GM21528 (cell line): ENCODE results near the gene STIM2.
"Not testable (repeated sequence)": the region's sequence is repeated elsewhere in the genome, so short reads cannot be mapped to it uniquely, and the experiment has no call there.

Source experiments
- ATAC-seq: cut with Tn5 transposase; IDR thresholded peaks from one replicate; pipeline ENCODE4 v1.9.1; 2021; ENCODE audit warnings: mild to moderate bottlenecking, moderate library complexity; ENCODE audit not compliant: unreplicated experiment, low FRiP score

Gene STIM2

DNA sequence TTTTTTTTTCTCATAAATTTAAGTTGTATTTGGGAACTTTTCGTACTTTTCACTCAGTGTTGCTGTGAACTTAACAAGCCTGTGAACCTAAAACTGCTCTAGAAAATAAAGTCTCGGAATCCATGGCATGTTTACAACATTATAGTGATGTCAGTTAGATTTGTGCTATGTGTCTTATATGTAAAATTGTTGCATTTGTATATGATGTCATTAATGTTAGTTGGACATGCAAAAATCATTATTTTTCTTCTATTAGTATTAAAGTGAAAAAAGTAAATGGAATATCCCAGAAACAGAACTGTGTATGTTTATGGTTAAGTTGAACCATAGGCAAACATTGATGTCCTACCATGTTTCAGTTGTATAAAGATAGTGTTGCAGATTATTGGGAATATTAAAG lies 85.2 kb downstream of the STIM2 start:
- ATAC-seq: no peak

DNA sequence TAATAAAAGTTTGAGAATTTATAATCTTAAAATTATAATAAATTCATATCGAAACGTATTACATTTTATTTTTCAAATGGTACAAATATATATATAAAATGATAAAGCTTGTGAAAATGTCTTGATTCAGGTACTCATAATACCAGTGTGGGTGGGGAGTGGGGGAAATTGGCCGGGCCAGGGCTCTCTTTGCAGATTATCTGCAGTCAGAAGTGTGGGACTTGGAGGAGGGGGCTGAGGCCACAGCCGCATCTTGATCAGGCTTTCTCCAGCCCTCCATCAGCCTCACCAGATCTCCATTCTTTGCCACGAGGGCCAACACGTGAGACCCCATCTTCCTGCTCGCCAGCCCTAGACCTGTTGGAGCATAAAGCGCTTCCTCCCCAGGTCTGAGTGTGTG lies 86.7 kb downstream of the STIM2 start:
- ATAC-seq: no peak

DNA sequence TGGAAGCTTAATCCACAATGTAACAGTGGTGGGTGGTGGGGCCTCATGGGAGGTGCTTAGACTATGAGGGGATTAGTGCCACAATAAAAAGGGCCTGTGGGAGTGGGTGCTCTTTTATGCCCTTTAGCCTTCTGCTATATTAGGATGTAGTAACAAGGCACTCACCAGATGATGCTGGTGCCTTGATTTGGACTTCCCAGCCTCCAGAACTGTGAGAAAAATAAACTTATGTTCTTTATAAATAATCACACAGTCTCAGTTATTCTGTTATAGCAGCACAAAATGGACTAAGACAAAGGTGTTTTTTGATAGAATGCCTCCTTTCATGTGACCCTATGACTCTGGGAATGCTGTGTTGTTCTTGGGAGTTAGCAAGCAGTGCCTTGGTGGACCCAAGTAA lies 89.8 kb downstream of the STIM2 start:
- no peak for ATAC-seq

DNA sequence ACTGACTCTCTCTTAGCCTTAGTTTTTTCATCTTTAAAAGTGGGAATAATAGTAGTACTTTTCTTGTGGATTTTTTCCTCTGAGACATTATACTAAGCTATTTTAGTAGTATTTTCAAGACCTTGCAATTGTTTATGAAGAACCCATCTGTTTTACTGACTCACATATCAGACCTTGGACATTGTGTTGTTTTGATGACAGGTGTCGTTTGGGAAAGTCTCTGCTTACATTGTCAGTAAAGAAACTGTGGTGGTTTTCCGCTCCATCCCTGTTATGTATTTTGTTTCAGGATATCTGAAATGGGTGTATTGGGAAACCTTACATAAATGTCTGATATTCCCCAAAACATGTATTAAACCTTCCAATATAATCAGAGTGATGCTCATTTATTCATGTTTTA lies 92.2 kb downstream of the STIM2 start:
- no peak for ATAC-seq

DNA sequence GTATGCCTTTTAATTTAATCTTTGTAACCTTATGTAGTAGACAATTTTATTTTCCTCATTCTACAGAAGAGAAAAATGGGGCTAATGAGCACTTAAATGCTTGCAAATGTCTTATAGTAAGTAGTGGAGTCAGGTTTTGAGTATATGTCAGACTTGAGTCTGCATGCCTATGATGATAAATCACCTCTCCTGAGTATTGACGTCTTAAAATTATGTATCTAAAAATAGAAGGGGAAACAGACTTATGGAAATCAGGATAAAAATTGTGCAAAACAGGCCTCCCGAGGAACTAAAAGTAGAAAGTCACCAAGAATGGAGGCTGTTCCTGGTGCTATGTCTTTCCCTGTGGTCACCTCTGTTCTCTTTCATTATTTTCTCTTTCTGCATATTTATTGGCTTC lies 92.7 kb downstream of the STIM2 start:
- no peak for ATAC-seq

DNA sequence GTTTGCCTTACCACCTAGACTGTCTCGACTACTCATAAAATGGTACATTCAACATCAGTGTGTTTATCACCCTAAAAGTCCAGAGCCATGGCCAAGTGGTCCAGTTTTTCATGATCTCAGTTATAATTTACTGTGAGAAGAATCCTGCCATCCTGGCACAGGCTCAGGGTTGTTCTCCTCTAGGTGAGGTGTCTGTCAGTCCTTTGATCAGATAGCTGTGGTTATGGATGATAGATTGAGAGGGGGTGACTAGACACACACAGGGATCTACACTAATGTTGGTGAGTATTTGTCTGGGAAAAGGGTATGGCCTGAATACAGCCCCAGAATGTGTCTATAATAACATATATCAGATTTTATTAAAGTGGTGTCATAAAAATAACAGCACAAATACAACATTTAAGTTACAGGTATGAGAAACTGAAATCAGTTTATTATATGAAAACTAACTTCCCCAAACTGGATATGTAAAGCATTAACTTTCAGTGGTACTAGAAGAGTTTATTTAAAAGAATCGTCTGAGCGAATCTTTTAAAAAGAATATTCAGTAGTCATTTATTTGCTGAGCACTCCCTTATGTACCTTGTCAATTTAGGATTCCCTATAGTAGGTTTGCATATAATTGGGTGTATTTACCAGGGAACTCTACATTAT lies 93.3 kb downstream of the STIM2 start:
- ATAC-seq: no peak

DNA sequence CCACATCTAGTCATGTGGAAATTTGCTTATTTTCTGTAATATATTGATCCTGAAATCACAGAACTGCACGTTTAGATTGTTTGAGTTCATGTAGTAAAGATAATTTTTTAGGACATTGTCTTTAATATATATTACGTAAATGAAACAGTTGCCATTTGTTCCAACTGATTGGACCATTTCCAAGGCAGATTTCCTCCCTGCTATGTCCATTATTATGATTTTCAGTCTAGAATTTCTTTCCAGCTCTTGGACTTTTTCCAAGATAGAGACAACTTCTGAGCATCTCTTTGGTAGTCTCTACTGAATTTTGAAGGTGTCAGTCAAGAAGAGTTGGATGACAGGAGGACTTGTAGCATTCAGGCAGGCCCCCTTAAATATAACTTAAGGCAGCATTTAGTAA lies 94.6 kb downstream of the STIM2 start:
- no peak for ATAC-seq

DNA sequence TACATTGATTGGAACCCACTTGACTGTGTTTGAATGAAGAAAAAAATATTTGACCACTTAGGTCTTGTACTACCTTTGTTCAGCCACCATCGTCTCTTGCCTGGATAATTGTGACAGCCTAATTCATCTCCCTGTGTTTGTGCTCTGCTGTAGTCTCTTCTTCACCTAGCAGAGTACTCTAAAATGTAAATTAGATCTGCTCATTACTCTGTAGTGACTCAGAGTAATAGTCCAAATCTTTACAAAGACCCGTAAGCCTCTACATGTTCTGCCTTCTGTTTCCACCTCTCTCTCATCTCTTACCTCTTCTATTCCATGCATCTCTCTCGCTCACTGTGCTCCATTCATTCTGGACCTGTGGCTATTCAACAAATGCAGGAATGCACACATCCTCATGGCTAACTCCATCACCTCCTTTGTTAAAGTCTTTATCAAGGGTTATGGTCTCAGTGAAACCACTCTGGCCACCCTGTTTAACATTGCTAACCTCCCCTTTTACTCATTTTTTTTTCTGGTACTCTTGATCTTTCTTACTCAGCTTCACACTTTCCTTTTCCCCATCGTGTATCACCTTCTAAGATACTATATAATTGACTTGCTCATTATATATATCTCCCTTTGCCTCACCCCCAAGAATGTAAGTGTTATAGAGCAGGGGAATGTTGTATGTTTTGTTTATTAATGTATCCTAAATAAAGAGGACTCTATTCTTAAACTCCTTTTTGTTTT lies 98.4 kb downstream of the STIM2 start:
- no peak for ATAC-seq

DNA sequence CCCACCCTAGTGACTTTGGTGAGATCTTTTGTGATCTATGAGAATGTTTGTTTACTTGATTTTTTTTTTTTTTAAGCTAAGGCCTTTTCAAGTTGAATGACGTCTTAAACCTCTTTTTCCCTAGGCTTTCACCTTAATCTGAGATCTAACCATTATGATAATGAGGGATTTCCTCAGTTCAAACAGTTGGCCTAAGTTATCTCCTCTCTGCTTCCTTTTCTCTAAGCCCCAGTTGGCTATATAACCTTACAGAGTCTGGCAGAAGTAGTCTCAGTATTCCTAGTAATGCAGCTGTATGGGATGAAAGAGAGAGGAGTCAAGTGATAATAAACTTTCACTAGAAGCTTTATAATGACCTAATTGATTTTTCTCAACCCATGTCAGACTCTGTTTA lies 99.0 kb downstream of the STIM2 start:
- ATAC-seq: no peak

DNA sequence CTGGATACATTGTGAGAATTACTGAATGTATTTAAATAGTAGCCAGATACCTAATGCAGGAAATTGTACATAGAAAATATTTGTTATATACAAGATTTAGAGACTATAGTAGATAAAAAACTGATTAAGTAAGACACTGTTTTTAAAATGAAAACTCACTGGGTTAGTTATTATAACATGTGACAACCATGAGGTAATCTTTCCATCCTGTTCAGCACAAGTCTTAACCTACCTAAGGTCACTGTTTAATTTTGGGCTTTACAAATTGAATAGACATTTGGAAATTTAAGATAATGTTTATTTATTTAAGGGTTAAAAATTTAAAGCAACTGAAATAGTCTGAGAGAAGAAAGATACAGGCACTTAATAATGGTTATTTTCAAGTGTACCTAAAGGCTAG lies 102.1 kb downstream of the STIM2 start:
- ATAC-seq: no peak

DNA sequence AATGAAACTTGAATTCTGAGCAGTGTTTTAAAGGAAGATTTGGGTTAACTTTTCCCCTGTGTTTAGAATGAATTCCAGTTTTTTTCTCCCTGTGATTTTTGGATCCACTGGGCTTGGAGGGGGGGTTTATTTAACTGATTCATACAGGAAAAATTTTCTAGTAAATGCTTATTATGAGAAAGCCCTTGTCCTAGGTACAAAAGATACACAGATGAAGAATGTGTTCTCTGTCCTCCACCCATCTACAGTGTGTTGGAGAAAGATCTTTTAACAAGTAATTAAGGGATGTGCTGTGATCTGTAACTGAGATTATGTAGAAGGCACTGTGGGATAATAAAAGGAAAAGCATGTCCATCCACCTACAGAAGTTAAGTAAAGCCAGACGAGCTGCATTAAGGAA lies 103.9 kb downstream of the STIM2 start:
- no peak for ATAC-seq

DNA sequence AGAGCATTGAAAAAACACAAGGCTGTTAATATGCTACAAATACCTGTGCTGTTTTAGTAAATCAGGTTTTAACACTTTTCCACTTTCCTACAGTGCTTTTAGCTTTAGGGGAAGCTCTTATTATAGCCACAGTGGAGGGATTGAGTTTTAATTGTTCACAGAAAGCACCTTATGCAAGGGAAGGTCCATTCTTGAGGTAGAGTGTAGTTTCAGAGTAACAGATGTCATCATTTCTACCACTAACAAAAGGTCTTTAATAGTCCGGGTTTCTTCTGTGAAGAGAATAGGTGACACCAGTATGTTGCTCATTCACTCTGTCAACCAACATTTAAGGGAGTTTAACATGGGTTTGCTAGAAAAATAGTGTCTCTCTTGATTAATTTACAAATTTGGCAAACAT lies 104.4 kb downstream of the STIM2 start:
- ATAC-seq: no peak

DNA sequence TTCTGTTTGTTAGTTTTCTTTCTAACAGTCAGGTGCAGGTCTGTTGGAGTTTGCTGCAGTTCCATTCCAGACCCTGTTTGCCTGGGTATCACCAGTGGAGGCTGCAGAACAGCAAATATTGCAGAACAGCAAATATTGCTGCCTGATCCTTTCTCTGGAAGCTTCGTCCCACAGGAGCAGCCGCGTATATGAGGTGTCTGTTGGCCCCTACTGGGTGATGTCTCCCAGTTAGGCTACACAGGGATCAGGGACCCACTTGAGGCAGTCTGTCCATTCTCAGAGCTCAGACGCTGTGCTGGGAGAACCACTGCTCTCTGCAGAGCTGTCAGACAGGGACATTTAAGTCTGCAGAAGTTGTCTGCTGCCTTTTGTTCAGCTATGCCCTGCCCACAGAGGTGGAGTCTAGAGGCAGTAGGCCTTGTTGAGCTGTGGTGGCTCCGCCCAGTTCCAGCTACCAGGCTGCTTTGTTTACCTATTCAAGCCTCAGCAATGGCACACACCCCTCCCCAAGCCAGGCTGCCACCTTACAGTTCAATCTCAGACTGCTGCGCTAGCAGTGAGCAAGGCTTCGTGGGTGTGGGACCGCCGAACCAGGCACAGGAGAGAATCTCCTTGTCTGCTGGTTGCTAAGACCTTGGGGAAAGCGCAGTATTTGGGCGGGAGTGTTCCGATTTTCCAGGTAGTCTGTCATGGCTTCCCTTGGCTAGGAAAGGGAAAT lies 115.0 kb downstream of the STIM2 start:
- not testable (repeated sequence) for ATAC-seq

DNA sequence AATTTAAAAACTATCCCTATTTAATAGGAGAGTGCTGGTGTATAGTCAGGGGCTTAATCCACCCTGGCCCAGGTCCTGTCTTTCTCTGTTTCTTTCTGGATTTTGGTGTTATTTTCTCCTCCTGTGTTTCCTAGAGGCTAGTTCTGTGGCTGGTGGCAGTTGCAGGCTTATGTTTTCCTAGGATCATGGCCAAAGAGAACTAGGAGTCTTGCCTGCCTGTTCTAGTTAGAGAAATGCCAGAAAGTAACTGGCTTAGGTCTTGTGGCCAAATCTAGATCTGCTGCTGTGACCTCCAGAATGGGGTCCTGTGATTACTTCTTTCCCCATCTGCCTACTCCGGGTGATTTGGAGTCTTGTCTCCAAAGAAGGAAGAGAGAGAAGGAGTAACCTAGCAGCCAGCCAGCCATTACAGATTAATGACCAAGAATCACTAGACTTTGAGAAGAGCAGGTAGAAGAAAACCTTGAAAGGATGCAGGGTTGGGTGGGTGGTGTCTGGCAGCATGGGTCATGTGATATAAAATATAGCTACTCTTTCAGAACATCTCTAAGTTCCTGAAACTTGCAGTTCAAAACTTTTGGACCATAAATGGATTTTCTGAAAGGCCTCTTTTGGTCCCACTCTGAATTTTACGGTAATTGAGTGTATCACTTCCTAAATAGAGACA lies 117.9 kb downstream of the STIM2 start:
- no peak for ATAC-seq

DNA sequence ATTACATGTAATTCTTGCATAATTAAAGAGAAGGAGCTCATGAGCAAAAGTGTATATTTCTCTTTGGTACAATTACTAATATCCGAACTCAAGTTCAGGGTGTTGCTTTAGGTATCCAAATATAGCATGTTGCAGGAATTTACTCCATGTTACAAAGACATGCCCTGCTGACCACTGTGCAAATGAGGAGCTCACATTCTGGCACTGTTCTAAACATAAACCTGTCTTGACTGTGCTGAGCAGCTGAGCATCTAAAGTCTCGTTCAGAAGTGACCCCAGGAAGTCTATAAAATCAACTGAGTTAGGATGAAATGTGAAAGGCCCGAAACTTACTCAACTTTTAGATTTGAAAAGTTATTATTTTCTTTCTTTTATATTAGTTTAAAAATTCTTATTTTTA lies 124.3 kb downstream of the STIM2 start:
- ATAC-seq: no peak

DNA sequence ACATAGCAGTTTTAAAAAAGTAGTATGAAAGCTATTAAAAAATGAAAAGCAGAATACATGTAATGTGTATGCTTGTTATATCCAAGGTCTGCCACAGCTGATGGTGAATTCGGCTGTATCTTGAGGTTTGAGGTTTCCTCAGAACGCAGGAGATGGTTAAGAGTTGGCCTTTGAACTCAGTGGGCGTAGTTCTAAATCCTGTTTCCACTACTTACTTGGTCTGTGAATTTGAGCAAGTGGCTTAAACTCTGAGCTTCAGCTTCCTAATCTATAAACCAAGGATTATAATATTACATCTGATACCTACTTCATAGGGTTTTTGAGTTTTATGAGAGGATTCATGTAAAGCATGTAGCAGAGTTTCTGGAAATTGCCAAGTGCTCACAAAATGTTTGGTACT lies 125.2 kb downstream of the STIM2 start:
- ATAC-seq: peak; percentile 92

DNA sequence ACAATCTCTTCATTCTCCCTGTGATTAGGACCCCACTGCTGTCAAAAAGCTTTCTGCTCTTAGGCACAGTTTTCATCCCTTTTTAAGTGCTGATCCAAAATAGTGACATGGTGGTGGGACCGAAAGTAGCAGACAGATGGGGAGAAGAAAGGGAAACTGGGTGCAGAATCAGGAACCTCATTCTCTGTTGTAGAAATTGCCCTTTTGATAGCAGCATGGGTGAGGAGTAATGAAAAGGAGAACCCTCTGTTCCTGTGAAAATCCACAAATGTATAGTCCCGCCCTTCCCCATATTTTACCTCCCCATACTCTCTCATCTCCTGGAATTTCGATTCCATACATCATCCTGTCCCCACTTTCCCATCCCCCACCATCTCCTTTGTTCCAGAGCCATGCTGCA lies 126.5 kb downstream of the STIM2 start:
- ATAC-seq: no peak

DNA sequence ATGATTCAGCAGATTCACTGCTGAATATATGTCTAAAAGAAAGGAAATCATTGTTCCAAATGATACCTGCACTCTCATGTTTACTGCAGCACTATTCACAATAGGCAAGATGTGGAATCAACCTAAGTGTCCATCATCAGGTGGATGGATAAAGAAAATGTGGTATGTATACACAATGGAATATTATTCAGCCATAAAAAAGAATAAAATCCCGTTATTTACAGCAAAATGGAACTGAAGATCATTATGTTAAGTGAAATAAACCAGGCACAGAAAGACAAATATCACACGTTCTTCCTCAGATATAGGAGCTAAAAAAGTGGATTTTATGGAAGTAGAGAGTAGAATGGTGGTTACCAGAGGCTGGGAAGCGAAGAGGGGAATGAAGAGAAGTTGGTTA lies 130.4 kb downstream of the STIM2 start:
- no peak for ATAC-seq

DNA sequence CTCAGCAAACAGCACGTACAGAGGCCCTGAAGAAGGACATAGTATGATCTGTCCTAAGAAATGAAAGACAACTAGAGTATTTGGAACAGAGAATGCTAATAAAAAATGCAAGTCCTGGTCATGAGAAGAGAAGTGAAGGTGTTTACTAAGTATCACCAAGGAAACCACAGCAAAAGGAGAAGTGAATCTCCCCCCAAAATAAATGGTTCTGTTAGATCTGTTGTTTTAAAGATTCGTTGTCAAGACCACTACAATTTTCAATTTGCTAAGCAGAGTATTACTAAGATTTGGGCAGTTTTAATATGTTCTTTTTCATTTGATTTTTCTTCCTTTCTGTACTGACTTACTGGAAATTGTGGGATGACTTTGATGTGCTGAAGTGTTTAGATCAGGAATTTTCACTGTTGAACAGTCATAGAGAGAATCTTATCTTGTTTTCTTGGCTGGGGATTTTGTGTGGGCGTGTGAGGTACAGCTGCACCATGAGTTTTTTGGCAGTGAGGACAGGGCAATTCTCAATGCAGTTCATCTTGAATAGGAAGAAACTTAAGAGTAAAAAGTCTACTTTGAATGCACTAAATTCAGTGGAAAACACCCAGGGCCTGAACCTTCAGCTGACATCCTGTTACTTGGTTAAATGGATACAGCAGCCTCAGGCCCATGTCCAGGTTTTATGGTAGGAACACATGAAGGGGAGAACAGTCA lies 132.2 kb downstream of the STIM2 start:
- ATAC-seq: peak; percentile 98

DNA sequence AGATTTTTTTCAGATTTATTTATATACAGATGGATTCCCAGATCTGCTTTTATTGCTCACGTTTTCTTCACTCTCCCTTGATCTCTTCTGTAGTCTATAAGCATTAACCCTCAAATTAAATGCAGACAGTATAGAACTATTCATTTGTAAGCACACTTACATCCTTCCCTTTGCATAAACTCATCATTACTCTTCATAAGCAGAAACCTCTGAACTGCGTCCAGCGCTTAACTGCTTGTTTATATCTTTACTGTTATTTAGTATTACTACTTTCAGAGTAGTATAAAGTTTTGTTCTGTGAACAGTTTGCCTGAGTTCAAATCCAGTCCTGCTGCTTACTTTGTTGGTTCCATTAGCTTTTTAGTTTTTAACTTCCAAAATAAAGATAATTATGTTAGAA lies 132.9 kb downstream of the STIM2 start:
- ATAC-seq: no peak

DNA sequence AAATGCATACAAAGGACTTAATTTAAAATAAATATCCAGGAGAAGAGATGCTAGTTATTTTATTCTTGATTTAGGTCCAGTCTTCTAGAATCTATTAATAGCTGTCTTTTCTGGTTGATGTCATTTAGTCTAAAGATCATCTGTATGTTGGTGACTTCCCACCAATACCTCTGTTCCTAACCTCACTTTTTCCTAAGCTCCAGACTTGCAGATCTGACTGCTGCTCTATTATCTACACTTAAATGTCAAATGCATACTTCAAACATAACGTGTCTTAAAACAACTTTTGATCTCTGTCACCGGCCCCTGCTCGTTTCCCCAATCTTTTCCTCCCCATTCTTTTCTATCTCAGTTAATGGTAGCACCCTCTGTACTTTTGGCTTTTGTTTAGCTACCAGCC lies 133.3 kb downstream of the STIM2 start:
- no peak for ATAC-seq
